Measurements from ENCODE around the gene MISP.
"Not testable (repeated sequence)": the region's sequence is repeated elsewhere in the genome, so short reads cannot be mapped to it uniquely, and the experiment has no call there.

The MISP gene

DNA sequence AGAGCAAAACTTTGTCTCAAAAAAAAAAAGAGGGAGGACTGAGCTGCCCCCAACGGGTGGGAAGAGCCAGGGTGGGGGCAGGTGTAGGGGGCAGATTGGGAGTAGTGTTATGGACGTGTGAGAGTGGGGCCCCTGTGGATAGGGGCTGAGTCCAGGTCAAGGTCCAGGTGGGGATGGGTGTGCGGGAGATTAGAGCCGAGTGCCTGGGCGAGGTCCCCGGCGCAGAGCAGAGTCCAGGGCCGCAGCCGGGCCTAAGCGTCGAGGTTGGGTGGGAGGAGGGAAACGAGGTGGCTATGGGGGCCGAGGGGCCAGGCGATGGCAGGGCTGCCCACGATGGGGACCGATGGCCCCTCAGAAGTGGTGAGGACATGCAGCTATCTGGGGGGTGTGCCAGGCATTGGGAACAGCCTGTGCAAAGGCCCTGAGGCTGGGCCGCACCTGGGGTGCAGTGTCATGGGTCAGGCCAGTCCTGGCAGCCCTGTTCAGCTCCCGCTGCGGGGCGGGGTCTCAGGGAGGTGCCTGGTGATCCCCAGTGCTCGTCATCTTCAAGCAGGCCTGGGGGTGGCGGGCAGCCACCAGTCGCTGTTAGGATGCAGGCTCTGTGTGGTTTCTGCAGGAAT, 12.3 kb upstream of the MISP start:
- TF ChIP-seq CTCF (IDR thresholded peaks at IDR 0.05; ENCODE audit: low read length) (no peak), EZH2 (IDR thresholded peaks at IDR 0.05; ENCODE audit: borderline replicate concordance, low read length) (no peak)
- Histone ChIP-seq H3K9ac (ENCODE audit: low read length) (no peak overlapping the region), H3K27me3 (ENCODE audit: insufficient read depth, low read length) (peaks cover 9% of the 10 kb centered on the region; the same call in 1 of the 2 replicates), H3K36me3 (ENCODE audit: insufficient read depth, low read length) (no peaks in the 10 kb centered on the region; the same call in 1 of the 2 replicates), H2AFZ (ENCODE audit: low read length) (no peak overlapping the region), H3K79me2 (ENCODE audit: insufficient read depth, low read length) (no peaks in the 10 kb centered on the region), H4K20me1 (ENCODE audit: insufficient read depth, low read length) (no peaks in the 10 kb centered on the region), H3K9me2 (ENCODE audit: low read depth, low read length) (no peaks in the 10 kb centered on the region), H3K4me2 (ENCODE audit: low read length) (no peak overlapping the region), H3K4me3 (ENCODE audit: low read depth, low read length, poor library complexity, severe bottlenecking) (no peak overlapping the region), H3K9me3 (ENCODE audit: low read length) (no peaks in the 10 kb centered on the region), H3K27ac (ENCODE audit: low read depth, low read length, poor library complexity, severe bottlenecking) (no peak overlapping the region), H3K4me1 (ENCODE audit: insufficient read depth, low read length, severe bottlenecking) (no peaks in the 10 kb centered on the region), H3F3A (ENCODE audit: insufficient read depth, low read length) (no peaks in the 10 kb centered on the region)

GRCh38 chr19:739998-740715, 10.8 kb upstream of the MISP start:
- H3K36me3 ChIP-seq (ENCODE audit: insufficient read depth, low read length) = no peaks in the 10 kb centered on the region; the same call in 1 of the 2 replicates
- no peak overlapping the region for H3K27ac ChIP-seq (ENCODE audit: low read depth, low read length, poor library complexity, severe bottlenecking)
- no peaks in the 10 kb centered on the region for H4K20me1 ChIP-seq (ENCODE audit: insufficient read depth, low read length)
- no peaks in the 10 kb centered on the region for H3K9me2 ChIP-seq (ENCODE audit: low read depth, low read length)
- no peak overlapping the region for H3K9ac ChIP-seq (ENCODE audit: low read length)
- no peaks in the 10 kb centered on the region for H3K79me2 ChIP-seq (ENCODE audit: insufficient read depth, low read length)
- H3K9me3 ChIP-seq (ENCODE audit: low read length) = no peaks in the 10 kb centered on the region
- H3F3A ChIP-seq (ENCODE audit: insufficient read depth, low read length) = no peaks in the 10 kb centered on the region
- H2AFZ ChIP-seq (ENCODE audit: low read length) = no peak overlapping the region
- peaks cover 6% of the 10 kb centered on the region; the same call in 1 of the 2 replicates for H3K27me3 ChIP-seq (ENCODE audit: insufficient read depth, low read length)
- no peak overlapping the region for H3K4me2 ChIP-seq (ENCODE audit: low read length)
- no peak overlapping the region for H3K4me3 ChIP-seq (ENCODE audit: low read depth, low read length, poor library complexity, severe bottlenecking)
- H3K4me1 ChIP-seq (ENCODE audit: insufficient read depth, low read length, severe bottlenecking) = no peaks in the 10 kb centered on the region
- TF ChIP-seq CTCF (IDR thresholded peaks at IDR 0.05; ENCODE audit: low read length) (no peak), EZH2 (IDR thresholded peaks at IDR 0.05; ENCODE audit: borderline replicate concordance, low read length) (no peak)

DNA sequence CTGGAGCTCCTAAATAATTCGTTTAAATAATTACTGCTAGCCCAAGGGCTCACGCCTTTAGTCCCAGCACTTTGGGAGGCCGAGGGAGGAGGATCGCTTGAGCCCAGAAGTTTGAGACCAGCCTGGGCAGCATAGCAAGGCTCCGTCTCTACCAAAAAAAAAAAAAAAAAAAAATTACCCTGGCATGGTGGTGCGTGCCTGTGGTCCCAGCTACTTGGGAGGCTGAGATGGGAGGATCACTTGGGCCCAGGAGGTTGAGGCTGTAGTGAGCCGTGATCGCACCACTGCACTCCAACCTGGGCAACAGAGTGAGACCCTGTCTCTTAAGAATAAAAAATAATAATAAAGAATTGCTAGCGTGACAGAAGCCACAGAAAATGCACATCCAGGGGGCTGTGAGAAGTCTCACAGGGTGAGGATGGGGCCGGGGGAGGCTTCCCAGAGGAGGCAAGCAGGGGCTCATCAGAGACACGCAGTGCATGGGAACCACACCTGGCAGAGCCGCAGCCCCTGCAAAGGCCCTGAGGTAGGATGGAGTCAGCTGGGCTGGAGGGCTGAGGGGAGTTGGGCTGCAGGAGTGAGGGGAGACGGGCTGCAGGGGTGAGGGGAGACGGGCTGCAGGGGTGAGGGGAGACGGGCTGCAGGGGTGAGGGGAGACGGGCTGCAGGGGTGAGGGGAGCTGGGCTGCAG, 10.0 kb upstream of the MISP start:
- H3K27me3 ChIP-seq (ENCODE audit: insufficient read depth, low read length); H4K20me1 ChIP-seq (ENCODE audit: insufficient read depth, low read length); H3K36me3 ChIP-seq (ENCODE audit: insufficient read depth, low read length); H3K4me2 ChIP-seq (ENCODE audit: low read length); H3K9me3 ChIP-seq (ENCODE audit: low read length); H3K27ac ChIP-seq (ENCODE audit: low read depth, low read length, poor library complexity, severe bottlenecking); H3K9ac ChIP-seq (ENCODE audit: low read length); H3K79me2 ChIP-seq (ENCODE audit: insufficient read depth, low read length); H3K9me2 ChIP-seq (ENCODE audit: low read depth, low read length); H3K4me1 ChIP-seq (ENCODE audit: insufficient read depth, low read length, severe bottlenecking); H3F3A ChIP-seq (ENCODE audit: insufficient read depth, low read length); H2AFZ ChIP-seq (ENCODE audit: low read length); H3K4me3 ChIP-seq (ENCODE audit: low read depth, low read length, poor library complexity, severe bottlenecking): not testable (repeated sequence)

All from OCI-LY1 (cell line).